ENCODE measurements around the gene DHX35.

DNA sequence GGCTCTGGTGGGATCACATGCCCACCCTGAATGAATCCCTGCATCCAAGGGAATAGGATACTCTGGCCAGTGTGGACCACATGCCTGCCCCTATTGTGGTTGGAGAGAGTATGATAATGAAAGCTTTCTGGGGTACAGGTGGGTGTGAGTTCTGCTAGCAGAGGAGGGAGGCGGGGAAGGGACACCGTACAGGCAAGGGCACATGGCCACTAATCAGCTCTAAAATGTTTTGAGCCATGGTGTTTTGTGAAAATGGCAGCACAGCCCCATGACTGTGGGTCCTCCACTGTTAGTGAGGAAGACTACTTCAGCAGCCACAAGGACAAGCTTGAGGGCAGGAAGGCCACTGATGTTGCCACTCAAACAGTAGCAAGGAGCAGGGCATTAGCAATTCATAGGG, 11.9 kb upstream of the DHX35 start:
- TF ChIP-seq EZH2 (IDR thresholded peaks at IDR 0.05; ENCODE audit: insufficient read depth, poor library complexity, severe bottlenecking) (no peak), EZH2phosphoT487 (IDR thresholded peaks at IDR 0.05; ENCODE audit: insufficient read depth, low read depth) (no peak)

Data from GM23248 (cell line).